ENCODE measurements around the gene LRRC28.

The LRRC28 gene

GRCh38 chr15:99252326-99252725 is 1.0 kb downstream of the LRRC28 start:
- Histone ChIP-seq H3K27me3 (ENCODE audit: control insufficient read depth, insufficient read depth, low read length) (peaks cover 6% of the 10 kb centered on the region), H3K36me3 (ENCODE audit: control insufficient read depth, insufficient read depth, low read length) (no peaks in the 10 kb centered on the region), H3K4me3 (ENCODE audit: low read depth, low read length) (peak overlapping the region; percentile 72), H3K9me3 (ENCODE audit: control insufficient read depth, insufficient read depth, low read length) (no peaks in the 10 kb centered on the region), H3K9ac (ENCODE audit: low read depth, low read length) (no peak overlapping the region), H3K4me1 (ENCODE audit: control insufficient read depth, insufficient read depth, low read length) (no peaks in the 10 kb centered on the region)

DNA sequence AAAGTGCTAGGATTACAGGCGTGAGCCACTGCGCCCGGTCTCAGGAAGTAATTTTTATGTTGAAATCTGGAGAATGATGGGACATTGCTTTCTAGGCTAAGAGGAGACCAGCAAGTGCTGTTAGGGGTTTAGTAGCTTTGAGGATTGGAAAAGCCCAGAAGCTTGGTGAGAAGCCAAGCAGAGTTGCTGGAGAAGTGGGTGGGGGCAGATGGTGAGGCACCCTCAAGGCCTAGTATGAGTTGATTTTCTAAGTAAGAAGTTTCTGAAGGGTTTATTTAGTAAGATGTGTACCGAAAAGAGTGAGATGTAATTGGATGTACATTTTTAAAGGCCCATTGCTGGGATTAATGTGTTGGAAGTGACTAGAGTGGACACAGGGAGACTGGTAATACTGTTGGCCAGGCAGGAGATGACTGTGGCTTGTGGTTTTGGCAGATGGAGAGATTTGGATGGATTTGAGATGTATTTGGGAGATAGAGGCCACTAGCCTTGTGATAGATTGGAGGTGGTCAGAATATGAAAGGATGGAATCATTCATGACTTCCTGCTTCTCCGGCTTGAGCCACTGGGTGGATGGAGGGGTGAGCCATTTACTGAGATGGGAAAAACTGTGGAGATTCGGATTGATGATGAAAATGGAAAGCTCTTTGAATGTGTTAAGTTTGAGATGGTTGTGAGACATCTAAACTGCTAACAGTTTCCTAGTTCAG is 2.3 kb downstream of the LRRC28 start:
- Histone ChIP-seq H3K4me3 (ENCODE audit: low read depth, low read length) (no peak overlapping the region), H3K4me1 (ENCODE audit: control insufficient read depth, insufficient read depth, low read length) (no peaks in the 10 kb centered on the region), H3K9ac (ENCODE audit: low read depth, low read length) (no peak overlapping the region), H3K36me3 (ENCODE audit: control insufficient read depth, insufficient read depth, low read length) (no peaks in the 10 kb centered on the region), H3K27me3 (ENCODE audit: control insufficient read depth, insufficient read depth, low read length) (peaks cover 6% of the 10 kb centered on the region), H3K9me3 (ENCODE audit: control insufficient read depth, insufficient read depth, low read length) (no peaks in the 10 kb centered on the region)

DNA sequence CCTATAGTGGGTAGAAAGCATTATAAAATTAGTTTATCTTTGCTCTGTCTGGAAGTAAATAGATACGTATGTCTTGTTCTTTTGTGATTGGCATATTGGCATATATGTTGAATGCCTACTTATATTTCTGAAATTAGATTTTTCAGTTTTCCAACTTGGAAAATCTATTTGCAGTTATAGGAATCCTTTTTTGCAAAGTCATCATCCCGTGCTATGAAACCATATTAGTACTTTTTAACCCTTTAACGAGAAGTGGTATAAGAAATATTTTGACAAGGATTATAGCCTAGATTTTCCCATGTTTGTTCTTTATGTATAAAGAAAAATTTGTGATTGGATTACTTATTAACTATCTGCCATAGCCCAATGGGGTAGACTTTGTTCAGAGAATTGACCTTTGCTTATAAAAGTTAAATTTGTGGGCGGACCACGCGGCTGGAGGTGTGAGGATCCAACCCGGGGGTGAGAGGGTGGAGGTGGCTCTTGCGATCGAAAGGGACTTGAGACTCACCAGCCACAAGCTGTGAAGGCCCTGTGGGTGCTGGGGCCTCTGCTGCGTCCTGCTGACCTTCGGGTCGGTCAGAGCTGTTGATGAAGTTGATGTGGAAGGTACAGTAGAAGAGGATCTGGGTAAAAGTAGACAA is 5.9 kb downstream of the LRRC28 start:
- Histone ChIP-seq H3K4me3 (ENCODE audit: low read depth, low read length) (no peak overlapping the region), H3K9me3 (ENCODE audit: control insufficient read depth, insufficient read depth, low read length) (no peaks in the 10 kb centered on the region), H3K9ac (ENCODE audit: low read depth, low read length) (no peak overlapping the region), H3K4me1 (ENCODE audit: control insufficient read depth, insufficient read depth, low read length) (no peaks in the 10 kb centered on the region), H3K27me3 (ENCODE audit: control insufficient read depth, insufficient read depth, low read length) (peaks cover 3% of the 10 kb centered on the region), H3K36me3 (ENCODE audit: control insufficient read depth, insufficient read depth, low read length) (no peaks in the 10 kb centered on the region)

DNA sequence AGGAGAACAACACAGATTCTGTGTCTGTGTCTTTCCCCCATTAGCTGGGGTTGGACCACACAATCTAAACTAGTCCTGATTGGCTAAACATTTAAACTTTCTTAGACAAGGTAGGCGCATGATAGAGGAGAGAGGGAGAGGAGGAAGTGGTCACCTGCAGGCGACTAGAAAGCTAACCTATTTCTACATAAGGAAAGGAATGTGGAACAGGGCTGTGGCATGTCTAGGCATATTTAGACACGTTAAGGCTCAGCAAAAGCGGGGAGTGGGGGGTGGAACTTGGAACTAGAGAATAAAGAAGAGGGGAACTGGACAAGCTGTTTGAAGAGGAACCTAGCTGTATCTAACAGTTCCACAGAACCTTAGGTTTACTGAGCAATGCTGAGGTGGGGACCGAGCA is 12.8 kb downstream of the LRRC28 start:
- Histone ChIP-seq H3K4me1 (ENCODE audit: control insufficient read depth, insufficient read depth, low read length) (no peaks in the 10 kb centered on the region), H3K9me3 (ENCODE audit: control insufficient read depth, insufficient read depth, low read length) (no peaks in the 10 kb centered on the region), H3K9ac (ENCODE audit: low read depth, low read length) (no peak overlapping the region), H3K27me3 (ENCODE audit: control insufficient read depth, insufficient read depth, low read length) (no peaks in the 10 kb centered on the region), H3K4me3 (ENCODE audit: low read depth, low read length) (no peak overlapping the region), H3K36me3 (ENCODE audit: control insufficient read depth, insufficient read depth, low read length) (no peaks in the 10 kb centered on the region)

DNA sequence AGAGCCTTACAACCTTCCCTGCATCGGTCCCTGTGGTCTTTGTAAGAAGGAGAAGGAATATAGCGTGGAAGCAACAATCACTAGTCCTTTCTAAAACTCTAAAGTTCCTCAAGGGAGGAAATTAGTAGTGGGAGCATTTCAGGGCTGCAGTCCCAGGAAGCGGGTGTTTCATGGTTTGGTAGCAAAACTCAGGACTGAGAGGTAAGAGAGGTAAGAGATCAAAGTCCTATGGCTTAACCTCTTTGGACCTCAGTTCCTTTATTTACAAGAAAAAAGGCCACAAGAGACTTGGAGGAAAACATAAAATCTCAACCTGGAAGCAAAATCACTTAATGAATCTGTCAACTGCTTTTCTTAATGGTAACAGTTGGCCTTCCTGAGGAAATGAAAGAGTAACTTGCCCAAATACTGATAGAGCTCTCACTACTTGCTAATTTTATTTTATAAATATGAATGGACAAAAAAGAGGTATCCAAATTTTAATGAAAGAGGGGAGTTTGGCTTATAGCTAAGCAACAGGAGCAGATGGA is 14.3 kb downstream of the LRRC28 start:
- Histone ChIP-seq H3K4me1 (ENCODE audit: control insufficient read depth, insufficient read depth, low read length) (no peaks in the 10 kb centered on the region), H3K27me3 (ENCODE audit: control insufficient read depth, insufficient read depth, low read length) (no peaks in the 10 kb centered on the region), H3K9ac (ENCODE audit: low read depth, low read length) (no peak overlapping the region), H3K36me3 (ENCODE audit: control insufficient read depth, insufficient read depth, low read length) (no peaks in the 10 kb centered on the region), H3K4me3 (ENCODE audit: low read depth, low read length) (no peak overlapping the region), H3K9me3 (ENCODE audit: control insufficient read depth, insufficient read depth, low read length) (no peaks in the 10 kb centered on the region)

DNA sequence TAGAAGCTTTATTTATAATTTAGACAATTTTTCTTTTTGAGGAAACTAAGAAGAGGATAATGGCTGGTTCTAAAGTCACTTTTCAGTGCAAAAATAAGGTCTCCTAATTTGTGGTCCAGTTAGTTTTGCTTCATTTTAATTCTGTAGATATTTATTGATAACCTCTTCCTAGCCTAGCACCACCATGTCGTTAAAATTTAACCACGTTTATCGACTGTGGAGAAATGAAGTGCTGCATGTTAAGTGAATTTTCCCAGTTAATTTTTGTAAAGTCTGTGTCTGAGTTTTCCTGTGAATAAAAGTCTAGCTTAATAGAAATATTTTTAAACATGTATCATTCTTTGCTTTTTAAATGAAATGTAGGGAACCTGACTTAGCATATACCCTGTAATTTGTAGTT is 16.7 kb downstream of the LRRC28 start:
- no peaks in the 10 kb centered on the region for H3K36me3 ChIP-seq (ENCODE audit: control insufficient read depth, insufficient read depth, low read length)
- no peak overlapping the region for H3K4me3 ChIP-seq (ENCODE audit: low read depth, low read length)
- H3K27me3 ChIP-seq (ENCODE audit: control insufficient read depth, insufficient read depth, low read length): no peaks in the 10 kb centered on the region
- H3K4me1 ChIP-seq (ENCODE audit: control insufficient read depth, insufficient read depth, low read length): no peaks in the 10 kb centered on the region
- H3K9ac ChIP-seq (ENCODE audit: low read depth, low read length): no peak overlapping the region
- no peaks in the 10 kb centered on the region for H3K9me3 ChIP-seq (ENCODE audit: control insufficient read depth, insufficient read depth, low read length)

DNA sequence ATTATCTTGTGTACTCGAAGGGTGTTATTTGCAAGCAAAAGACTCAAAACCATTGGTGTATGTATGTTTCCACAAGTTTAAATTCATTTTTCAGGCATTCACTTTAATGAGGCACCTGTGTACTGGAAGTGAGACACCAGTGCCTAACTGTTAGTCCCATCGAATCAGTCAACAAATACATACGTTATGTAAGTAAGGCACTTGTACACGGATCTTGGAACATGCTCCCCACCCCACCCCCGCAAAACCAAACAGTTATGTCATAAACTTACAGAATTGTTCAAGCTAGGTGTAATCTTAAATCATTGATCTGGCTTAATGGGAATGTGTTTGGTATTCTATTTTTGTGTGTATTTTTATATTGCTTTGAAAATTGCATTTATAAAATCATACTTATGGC is 17.1 kb downstream of the LRRC28 start:
- Histone ChIP-seq H3K27me3 (ENCODE audit: control insufficient read depth, insufficient read depth, low read length) (no peaks in the 10 kb centered on the region), H3K9ac (ENCODE audit: low read depth, low read length) (no peak overlapping the region), H3K4me3 (ENCODE audit: low read depth, low read length) (no peak overlapping the region), H3K36me3 (ENCODE audit: control insufficient read depth, insufficient read depth, low read length) (no peaks in the 10 kb centered on the region), H3K9me3 (ENCODE audit: control insufficient read depth, insufficient read depth, low read length) (no peaks in the 10 kb centered on the region), H3K4me1 (ENCODE audit: control insufficient read depth, insufficient read depth, low read length) (no peaks in the 10 kb centered on the region)

GRCh38 chr15:99273801-99274200 is 22.5 kb downstream of the LRRC28 start:
- no peak overlapping the region for H3K9ac ChIP-seq (ENCODE audit: low read depth, low read length)
- no peak overlapping the region for H3K4me3 ChIP-seq (ENCODE audit: low read depth, low read length)
- no peaks in the 10 kb centered on the region for H3K9me3 ChIP-seq (ENCODE audit: control insufficient read depth, insufficient read depth, low read length)
- no peaks in the 10 kb centered on the region for H3K36me3 ChIP-seq (ENCODE audit: control insufficient read depth, insufficient read depth, low read length)
- H3K4me1 ChIP-seq (ENCODE audit: control insufficient read depth, insufficient read depth, low read length): no peaks in the 10 kb centered on the region
- no peaks in the 10 kb centered on the region for H3K27me3 ChIP-seq (ENCODE audit: control insufficient read depth, insufficient read depth, low read length)

- no peaks in the 10 kb centered on the region for H3K27me3 ChIP-seq (ENCODE audit: control insufficient read depth, insufficient read depth, low read length)
- no peak overlapping the region for H3K9ac ChIP-seq (ENCODE audit: low read depth, low read length)
- no peaks in the 10 kb centered on the region for H3K36me3 ChIP-seq (ENCODE audit: control insufficient read depth, insufficient read depth, low read length)
- H3K4me3 ChIP-seq (ENCODE audit: low read depth, low read length): no peak overlapping the region
- H3K4me1 ChIP-seq (ENCODE audit: control insufficient read depth, insufficient read depth, low read length): no peaks in the 10 kb centered on the region
- H3K9me3 ChIP-seq (ENCODE audit: control insufficient read depth, insufficient read depth, low read length): no peaks in the 10 kb centered on the region
These were observed 23.8 kb downstream of the LRRC28 start for GRCh38 chr15:99275061-99275460.

DNA sequence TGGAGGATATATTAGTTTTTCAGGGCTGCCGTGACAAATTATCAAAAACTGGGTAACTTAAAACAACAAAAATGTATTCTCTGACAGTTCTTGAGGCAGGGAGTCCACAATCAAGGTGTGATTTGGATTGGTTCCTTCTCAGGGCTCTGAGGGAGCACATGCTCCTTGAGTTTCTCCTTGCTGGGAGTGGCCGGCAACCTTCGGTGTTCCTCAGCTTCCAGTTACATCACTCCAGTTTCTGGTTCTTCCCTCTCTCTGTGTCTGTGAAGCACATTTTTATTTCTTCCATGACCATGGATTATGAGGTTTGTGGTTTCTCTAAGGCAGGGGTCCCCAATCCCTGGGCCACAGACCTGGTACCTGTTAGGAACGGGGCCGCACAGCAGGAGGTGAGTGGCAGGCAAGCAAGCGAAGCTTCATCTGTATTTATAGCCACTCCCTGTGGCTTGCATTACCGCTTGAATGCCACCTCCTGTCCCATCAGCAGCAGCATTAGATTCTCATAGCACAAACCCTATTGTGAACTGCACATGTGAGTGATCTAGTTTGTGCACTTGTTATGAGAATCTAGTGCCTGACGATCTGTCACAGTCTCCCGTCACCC is 24.3 kb downstream of the LRRC28 start:
- Histone ChIP-seq H3K4me1 (ENCODE audit: control insufficient read depth, insufficient read depth, low read length) (no peaks in the 10 kb centered on the region), H3K9me3 (ENCODE audit: control insufficient read depth, insufficient read depth, low read length) (no peaks in the 10 kb centered on the region), H3K9ac (ENCODE audit: low read depth, low read length) (no peak overlapping the region), H3K27me3 (ENCODE audit: control insufficient read depth, insufficient read depth, low read length) (no peaks in the 10 kb centered on the region), H3K4me3 (ENCODE audit: low read depth, low read length) (no peak overlapping the region), H3K36me3 (ENCODE audit: control insufficient read depth, insufficient read depth, low read length) (no peaks in the 10 kb centered on the region)

GRCh38 chr15:99279290-99279689 is 28.0 kb downstream of the LRRC28 start:
- Histone ChIP-seq H3K36me3 (ENCODE audit: control insufficient read depth, insufficient read depth, low read length) (no peaks in the 10 kb centered on the region), H3K9ac (ENCODE audit: low read depth, low read length) (no peak overlapping the region), H3K9me3 (ENCODE audit: control insufficient read depth, insufficient read depth, low read length) (no peaks in the 10 kb centered on the region), H3K27me3 (ENCODE audit: control insufficient read depth, insufficient read depth, low read length) (no peaks in the 10 kb centered on the region), H3K4me3 (ENCODE audit: low read depth, low read length) (no peak overlapping the region), H3K4me1 (ENCODE audit: control insufficient read depth, insufficient read depth, low read length) (no peaks in the 10 kb centered on the region)

- Histone ChIP-seq H3K27me3 (ENCODE audit: control insufficient read depth, insufficient read depth, low read length) (no peaks in the 10 kb centered on the region), H3K36me3 (ENCODE audit: control insufficient read depth, insufficient read depth, low read length) (no peaks in the 10 kb centered on the region), H3K4me1 (ENCODE audit: control insufficient read depth, insufficient read depth, low read length) (no peaks in the 10 kb centered on the region), H3K4me3 (ENCODE audit: low read depth, low read length) (no peak overlapping the region), H3K9ac (ENCODE audit: low read depth, low read length) (no peak overlapping the region), H3K9me3 (ENCODE audit: control insufficient read depth, insufficient read depth, low read length) (no peaks in the 10 kb centered on the region)
These were observed 28.5 kb downstream of the LRRC28 start for GRCh38 chr15:99279827-99280226.

All from iPS-15b (cell line).